Fibroblast of skin of right quadriceps (primary cell): Measurements from ENCODE around the gene G3BP1.
"Not testable (repeated sequence)": the region's sequence is repeated elsewhere in the genome, so short reads cannot be mapped to it uniquely, and the experiment has no call there.

ENCODE experiments used
- DNase-seq: peaks from one replicate; pipeline ENCODE4 v3.0.0-alpha.2; 2013

Gene G3BP1

GRCh38 chr5:151771259-151772028, at the start of gene G3BP1:
Gene G3BP1 (plus strand): TSS chr5:151771954. CDS start chr5:151786621, 14,667 bp downstream.
- peak; percentile 100 for DNase-seq

- DNase-seq = no peak
These were observed 49.2 kb upstream of the G3BP1 start for GRCh38 chr5:151722546-151722945.

- no peak for DNase-seq
These were observed 47.4 kb upstream of the G3BP1 start for GRCh38 chr5:151724360-151724759.

- DNase-seq = not testable (repeated sequence)
These were observed 42.2 kb upstream of the G3BP1 start for GRCh38 chr5:151729597-151729996.

GRCh38 chr5:151730381-151730780, 41.4 kb upstream of the G3BP1 start:
- DNase-seq = no peak

- DNase-seq = peak; percentile 85
These were observed 38.2 kb upstream of the G3BP1 start for GRCh38 chr5:151733358-151734063.

GRCh38 chr5:151734064-151734408, 37.7 kb upstream of the G3BP1 start:
- no peak for DNase-seq

GRCh38 chr5:151735646-151736045, 36.1 kb upstream of the G3BP1 start:
- DNase-seq = no peak

GRCh38 chr5:151737431-151737830, 34.3 kb upstream of the G3BP1 start:
- DNase-seq = no peak

GRCh38 chr5:151738125-151738848, 33.5 kb upstream of the G3BP1 start:
- DNase-seq = peak; percentile 28

GRCh38 chr5:151739395-151739794, 32.4 kb upstream of the G3BP1 start:
- peak; percentile 19 for DNase-seq

GRCh38 chr5:151739939-151740335, 31.8 kb upstream of the G3BP1 start:
- DNase-seq = peak; percentile 99

GRCh38 chr5:151740336-151740942, 31.3 kb upstream of the G3BP1 start:
- DNase-seq = peak; percentile 96

GRCh38 chr5:151740958-151741373, 30.8 kb upstream of the G3BP1 start:
- DNase-seq = peak; percentile 83

GRCh38 chr5:151741678-151742423, 29.9 kb upstream of the G3BP1 start:
- DNase-seq = peak; percentile 80

GRCh38 chr5:151742870-151743294, 28.9 kb upstream of the G3BP1 start:
- peak; percentile 75 for DNase-seq

- peak; percentile 33 for DNase-seq
These were observed 28.2 kb upstream of the G3BP1 start for GRCh38 chr5:151743530-151743929.

- peak; percentile 81 for DNase-seq
These were observed 26.6 kb upstream of the G3BP1 start for GRCh38 chr5:151745071-151745705.

GRCh38 chr5:151750121-151750520, 21.6 kb upstream of the G3BP1 start:
- DNase-seq = no peak

GRCh38 chr5:151751091-151751490, 20.7 kb upstream of the G3BP1 start:
- peak; percentile 35 for DNase-seq

- DNase-seq = no peak
These were observed 20.2 kb upstream of the G3BP1 start for GRCh38 chr5:151751593-151751992.

- no peak for DNase-seq
These were observed 16.4 kb upstream of the G3BP1 start for GRCh38 chr5:151755383-151755782.
